DMS153 (cell line): Measurements from ENCODE around the gene ZNF682.
A peak's percentile ranks its signal among the peaks of the same experiment; 100 is the strongest.
"Not testable (repeated sequence)": the region's sequence is repeated elsewhere in the genome, so short reads cannot be mapped to it uniquely, and the experiment has no call there.

Source experiments
- DNase-seq: peaks from one replicate; lab custom pipeline; 2025; lab: John Stamatoyannopoulos, UW

The ZNF682 gene

DNA sequence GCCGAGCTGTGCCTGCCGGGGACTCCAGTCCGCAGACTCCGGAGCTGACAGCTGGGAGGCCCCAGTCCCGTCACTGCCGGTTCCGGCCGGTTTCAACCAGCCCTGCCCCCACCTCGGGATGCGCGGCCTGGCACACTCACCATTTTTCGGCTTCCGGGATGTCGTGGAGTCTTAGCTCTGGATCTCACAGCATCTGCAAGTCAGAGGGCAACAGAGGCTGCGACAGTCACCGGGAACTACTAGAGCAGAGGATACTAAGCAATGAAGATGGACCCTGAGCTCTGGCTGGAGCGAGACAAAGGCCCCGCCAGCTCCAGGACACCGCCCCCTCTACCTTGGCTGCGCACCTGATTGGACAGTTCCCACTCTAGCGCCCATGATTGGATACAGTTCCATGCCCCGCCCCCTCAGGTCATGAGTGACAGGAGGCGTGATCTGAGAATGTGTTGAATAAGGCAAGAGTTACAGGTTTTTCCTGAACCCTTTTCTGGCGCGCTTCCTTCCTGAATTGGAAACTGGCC is at the start of gene ZNF682:
TSS of gene ZNF682 (minus strand) at position 303 of the 521 bp plus-strand sequence. CDS start at position 143, 160 bp downstream.
- DNase-seq, result peak; percentile 94

DNA sequence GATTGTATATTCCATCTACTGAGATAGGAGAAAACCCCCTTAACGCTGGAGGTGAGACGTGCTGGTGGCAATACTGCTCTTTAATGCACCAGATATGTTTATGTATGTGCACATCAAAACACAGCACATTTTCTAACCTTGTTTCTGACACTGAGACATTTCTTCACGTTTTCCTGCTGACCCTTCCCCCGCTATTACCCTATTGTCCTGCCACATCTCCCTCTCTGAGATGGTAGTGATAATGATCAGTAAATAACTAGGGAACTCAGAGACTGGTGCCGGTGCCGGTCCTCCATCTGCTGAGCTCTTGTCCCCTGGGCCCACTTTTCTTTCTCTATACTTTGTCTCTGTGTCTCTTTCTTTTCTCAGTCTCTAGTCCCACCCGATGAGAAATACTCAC is 43.6 kb upstream of the ZNF682 start:
- not testable (repeated sequence) for DNase-seq

DNA sequence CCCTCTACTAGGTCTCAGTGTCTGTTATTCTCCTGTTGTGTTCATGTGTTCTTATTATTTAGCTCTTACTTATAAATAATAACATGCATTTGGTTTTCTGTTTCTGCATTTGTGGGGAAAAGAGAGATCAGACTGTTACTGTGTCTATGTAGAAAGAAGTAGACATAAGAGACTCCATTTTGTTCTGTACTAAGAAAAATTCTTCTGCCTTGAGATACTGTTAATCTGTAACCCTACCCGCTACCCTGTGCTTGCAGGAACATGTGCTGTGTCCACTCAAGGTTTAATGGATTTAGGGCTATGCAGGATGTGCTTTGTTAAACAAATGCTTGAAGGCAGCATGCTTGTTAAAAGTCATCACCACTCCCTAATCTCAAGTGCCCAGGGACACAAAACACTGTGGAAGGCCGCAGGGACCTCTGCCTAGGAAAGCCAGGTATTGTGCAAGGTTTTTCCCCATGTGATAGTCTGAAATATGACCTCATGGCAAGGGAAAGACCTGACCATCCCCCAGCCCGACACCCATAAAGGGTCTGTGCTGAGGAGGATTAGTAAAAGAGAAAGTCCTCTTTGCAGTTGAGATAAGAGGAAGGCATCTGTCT is 43.0 kb upstream of the ZNF682 start:
- DNase-seq, result peak; percentile 18

DNA sequence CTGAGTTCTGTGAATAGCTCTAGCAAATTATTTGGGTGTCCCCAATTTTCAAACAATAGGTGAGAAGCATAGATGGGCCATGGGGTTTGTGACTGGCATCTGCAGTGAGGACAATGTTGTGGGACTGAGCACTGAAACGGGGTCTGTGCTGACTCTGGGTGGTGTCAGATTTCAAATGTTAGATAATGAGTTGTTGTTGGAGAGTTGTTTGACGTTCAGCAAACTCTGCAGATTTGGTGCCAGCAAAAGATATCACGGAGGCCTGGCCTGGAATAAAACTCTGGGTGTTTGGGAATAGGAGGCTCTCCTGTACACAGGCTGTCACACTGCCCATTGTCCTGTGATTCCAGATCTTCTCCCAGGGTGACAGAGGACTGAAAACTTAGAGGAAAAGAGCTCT is 41.4 kb upstream of the ZNF682 start:
- DNase-seq, result no peak

DNA sequence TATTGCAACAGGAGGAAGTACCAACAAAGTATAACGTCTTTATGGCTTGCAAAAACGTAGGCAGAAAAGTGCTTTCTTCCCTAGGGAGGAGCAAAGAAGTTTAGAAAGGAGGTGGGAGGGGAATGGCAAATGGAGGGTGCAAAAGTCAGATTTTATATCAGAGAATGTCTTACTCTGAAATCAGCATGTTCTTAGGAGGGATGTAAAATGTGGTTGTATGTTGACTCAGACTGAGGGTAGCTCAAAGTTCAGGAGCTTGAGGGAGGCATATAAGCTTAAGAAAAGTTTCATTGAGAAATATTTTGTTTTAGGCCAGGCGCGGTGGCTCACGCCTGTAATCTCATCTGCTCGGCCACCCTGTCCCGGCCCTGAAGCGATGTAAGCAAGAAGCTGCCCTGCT is 40.2 kb upstream of the ZNF682 start:
- no peak for DNase-seq

DNA sequence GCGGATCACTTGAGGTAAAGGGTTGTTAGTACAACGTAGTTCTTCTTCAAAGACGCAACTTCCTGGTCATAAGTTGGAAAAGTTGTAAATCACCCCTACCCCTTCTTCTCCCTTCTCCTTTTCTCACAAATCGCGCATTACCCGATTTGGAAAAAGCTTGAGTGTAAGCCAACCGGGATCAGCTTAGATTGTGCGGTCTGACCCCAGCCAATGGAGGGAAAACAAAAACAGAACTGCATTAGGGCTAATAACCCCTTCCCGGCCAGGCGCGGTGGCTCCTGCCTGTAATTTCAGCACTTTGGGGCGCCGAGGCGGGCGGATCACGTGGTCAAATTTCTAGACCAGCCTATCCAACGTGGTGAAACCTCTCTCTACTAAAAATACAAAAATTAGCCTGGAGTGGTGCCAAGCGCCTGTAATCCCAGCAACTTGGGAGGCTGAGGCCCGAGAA is 39.3 kb upstream of the ZNF682 start:
- no peak for DNase-seq

DNA sequence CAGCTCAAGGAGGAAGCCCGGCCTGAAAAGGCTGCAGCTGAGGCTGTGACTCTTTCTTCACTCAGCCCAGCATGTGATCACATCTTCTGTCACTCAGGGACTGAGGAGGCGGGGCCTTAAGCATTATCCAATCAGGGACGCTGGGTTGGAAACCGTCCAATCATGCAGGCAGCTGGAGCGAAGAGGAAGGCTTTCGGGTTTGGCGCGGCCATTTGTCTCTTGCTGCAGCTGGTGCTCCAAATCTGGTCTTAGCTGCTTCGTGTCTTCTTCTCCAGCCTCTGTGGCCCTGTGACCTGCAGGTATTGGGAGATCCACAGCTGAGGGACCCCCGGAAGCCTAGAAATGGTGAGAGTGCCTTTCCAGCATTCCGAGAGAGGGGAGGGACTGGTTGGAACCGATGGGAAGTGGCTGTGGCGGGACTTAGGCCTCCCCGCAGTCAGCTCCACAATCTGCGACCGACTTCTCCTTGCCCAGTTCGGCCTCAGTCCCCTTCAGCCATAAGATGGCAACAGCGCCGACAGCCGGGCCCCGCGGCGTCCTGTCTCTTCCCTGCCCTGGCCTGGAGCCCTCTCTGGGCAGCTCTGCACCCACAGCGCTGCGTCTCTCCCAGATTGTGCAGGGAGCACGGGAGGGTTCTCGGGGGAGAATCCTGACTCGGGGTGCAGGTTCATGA is 38.6 kb upstream of the ZNF682 start, which contains the start of gene ZNF90:
TSS of gene ZNF90 (plus strand) at position 210 of the 673 bp plus-strand sequence. CDS start at position 343, 133 bp downstream.
- no peak for DNase-seq

DNA sequence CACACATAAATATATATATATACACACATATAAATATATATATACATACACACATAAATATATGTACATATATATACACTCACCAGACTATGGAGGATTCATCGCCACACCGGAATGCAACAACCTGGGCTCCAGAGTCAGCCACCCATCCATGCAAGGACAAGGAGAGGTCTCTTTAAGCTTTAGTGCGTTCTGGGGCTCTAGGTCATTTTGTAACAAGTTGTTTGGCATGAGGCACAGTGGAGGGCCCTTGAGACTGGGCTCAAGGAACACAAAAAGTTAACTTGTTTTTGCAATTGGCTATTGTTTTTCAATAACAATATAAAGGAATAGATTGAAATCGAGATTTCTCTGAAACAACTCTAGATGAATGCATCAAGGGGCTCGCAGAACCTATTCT is 33.6 kb upstream of the ZNF682 start:
- DNase-seq, result no peak

DNA sequence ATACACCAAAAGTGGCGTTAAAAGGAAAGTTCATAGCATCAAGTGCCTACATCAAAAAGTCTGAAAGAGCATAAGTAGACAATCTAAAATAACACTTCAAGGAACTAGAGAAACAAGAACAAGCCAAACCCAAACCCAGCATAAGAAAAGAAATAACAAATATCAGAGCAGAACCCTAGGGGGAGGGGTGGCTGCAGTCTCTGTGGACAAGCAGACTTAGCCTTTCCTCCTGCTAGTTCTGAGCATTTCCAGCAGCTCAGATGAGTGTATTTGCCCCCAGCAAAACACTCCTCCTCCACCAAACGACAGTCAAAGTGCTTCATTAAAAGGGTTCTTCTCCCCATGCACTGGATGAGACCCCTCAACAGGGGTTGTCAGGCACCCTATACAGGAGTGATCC is 31.4 kb upstream of the ZNF682 start:
- no peak for DNase-seq

DNA sequence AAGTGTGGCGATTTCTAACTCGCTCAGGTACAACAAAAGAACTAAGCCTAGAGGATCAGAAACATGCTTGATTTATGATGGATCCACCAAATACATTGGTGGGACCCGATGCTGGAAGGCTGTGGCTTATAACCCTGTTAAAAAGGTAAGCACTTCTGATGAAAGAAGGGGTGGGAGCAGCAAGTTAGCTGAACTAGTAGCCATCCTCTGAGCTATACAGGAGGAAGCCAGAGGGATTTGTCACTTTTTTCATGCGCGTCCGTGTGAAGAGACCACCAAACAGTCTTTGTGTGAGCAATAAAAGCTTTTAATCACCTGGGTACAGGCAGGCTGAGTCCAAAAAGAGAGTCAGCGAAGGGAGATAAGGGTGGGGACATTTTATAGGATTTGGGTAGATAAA is 29.3 kb upstream of the ZNF682 start:
- DNase-seq, result not testable (repeated sequence)

DNA sequence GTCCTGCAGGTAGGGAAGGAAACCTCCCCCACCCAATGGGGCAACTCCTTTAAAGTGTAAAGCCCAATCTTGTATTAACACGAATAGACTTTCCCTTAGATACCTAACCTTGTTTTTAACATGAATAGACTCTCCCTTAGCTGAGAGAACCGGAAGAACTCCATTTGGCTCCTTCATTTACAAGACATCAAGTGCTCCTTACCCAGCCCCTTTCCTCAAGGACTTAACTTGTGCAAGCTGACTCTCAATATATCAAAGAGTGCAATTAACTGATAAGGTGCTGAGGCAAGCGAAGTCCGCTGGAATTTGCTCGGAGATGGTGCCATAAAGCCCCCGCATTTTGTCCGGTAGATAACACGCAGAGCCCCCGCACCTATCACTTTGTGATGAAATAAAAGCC is 28.6 kb upstream of the ZNF682 start:
- DNase-seq, result no peak

DNA sequence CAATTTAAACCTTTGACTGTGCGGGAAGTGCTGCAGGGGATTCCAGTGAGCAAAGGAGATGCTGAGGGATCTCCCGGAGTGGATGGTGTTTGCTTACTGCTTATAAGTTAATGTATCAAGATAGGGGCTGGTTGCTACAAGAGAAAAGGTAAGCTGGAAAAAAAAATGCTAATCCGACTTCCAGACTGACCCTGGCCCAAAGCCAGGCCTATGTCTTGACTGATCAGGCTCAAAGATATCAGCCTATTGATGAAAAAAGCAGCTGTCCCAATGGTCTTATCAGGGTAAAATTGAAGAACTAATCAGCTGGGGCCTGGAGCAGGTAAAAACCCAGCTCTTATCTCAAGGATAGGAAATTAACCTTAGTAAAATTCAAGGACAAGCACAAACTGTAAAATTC is 27.6 kb upstream of the ZNF682 start:
- DNase-seq, result no peak

DNA sequence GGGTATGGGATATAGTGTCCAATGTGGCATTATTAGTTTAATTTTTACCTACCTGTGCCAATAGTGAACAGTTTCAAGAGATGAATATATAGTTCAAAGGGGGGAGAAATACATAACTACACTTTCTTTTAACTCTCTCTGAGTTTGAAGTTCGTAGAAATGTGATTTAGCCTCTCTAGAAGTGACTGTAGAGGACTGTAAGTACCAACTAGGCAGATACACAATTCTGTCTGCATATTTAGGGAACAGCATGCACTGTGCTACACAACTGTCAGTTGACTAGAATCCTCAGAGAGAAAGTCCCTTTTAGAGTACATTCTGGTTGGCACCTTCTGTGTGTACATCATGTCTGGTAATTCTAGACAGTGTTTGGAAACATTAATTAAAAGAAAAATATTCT is 21.0 kb upstream of the ZNF682 start:
- DNase-seq, result no peak

DNA sequence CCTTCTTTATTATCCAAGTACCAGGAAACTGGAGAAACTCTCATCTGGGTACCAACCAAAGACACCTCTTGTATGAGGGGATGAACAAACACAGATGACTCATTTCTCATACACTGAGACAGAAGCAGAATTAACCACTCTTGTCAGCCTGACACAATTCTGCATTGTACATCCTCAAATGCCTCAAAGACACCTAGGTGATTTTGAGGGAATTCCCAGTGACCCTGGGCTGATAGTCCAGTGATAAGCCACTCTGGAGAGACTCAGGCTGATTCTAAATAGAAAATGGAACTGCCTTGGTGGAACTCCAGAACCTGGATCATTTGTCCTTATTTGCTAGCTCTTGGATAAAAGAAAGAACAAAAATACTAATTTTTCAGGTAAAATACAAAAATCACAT is 19.4 kb upstream of the ZNF682 start:
- not testable (repeated sequence) for DNase-seq

DNA sequence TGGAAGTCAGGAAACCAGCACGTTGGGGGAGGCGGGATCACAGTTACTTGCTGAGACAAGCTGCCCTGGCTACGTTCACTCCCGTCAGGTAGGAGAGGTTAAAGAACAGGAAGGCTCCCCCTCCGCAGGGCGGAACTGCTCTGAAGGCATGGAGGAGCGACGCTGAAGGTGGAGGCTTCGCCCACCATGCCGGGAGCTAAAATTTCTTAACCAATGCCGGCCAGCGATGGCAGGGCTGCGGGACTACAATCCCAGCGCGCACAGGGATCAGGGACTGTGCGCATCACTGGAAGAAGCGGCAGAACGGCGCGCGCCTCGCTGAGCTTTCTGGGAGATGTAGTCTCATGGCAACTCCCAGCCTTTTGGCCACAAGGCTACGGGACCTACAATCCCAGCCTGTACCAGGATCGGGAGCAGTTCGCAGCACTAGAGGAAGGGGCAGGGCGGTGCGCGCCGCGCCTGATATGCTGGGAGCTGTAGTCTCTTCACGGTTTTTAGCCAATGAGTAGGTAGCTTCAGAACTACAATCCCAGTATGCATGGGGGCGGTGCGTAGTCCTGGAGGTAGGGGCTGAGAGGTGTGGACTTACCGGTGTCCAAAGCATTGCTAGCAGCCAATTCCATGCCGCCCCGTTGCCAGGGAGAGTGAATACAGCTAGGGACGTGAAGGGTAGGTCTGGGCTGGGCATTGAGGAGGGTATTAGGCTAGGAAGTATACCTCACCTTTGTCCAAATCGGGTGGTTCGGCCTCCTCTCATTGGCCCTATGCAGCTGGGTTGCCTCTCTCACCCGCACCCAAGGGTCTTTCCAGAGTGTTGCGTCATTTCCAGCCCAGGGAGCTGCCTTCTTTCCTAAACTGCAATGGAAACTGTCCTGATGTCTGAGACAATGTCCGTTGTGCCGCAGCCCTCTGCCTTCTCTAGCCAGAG is 12.8 kb upstream of the ZNF682 start:
- DNase-seq, result peak; percentile 96

DNA sequence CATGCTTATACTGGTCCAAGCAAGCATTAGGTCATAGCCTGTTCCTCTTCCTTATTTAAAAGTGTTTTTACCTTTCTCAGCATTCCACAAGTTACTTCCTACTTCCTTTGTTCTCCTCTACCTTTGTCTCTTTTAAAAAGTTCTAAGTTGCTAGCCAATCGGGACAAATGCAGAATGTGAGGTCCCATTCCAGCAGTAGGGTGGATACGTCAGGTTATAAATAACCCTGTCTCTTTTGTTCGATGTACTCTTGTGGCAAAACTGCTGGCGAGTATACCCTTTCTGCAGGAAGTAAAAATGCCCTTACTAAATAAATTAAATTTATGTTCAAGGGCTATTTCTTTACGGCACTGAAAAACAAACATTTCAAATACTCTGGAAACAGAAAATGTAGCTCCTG is 6.4 kb upstream of the ZNF682 start:
- not testable (repeated sequence) for DNase-seq

DNA sequence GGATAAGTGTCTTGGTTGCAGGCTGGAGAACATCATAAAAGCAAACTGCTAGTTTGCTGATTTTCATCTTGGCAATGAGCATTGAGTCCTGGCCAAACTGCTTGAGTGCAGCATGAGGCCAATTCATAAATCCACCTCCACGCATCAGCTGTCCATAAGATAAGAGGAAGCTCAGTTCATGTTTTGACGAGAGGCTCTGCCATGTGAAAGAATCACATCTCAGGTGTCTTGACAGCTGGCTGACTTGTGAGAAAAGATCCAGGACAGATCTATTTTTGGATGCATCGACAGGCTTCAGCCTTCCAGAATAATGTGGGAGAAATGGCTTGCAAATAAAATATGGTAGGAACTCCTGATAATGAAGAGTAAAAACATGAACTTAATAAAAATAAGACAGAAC is 5.4 kb upstream of the ZNF682 start:
- DNase-seq, result no peak

DNA sequence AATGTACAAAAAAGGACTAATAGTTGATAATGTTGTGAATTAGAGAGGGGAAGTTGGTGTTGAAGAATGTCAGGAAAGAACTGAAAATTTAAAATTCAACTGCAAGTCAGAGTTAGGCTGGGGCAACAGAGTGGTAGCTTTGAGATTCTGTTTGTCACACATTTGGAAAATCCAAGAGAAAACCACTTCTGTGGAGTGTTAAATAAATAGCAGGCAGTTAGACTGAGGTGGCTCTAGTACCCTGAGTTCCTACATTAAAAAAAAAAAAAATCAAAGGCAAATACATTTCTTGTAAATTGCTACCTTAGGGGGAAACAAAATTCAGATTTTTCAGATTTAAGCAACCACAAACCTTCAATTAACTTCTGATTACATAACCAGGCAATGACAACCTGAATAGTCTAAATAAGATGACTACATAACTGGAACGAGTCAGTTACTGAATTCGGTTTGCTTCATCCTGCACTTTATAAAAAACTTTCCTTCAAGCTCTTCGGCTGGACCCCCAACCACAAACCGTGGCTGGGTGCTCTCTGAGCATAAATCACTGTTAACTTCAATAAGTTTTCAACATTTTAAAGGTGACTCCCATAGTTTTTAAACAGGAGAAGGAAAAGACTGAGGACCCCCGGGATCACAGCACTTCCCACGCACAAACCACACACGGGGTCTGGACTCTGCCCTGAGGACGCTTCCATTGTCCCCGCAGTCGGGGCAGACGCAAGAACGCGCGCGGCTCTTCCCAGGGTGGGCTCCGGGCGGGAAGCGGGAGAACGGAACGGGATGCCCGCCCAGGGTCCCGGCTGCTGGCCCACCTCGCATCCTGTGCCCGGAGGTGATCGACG is 725 bp downstream of the ZNF682 start:
- no peak for DNase-seq

DNA sequence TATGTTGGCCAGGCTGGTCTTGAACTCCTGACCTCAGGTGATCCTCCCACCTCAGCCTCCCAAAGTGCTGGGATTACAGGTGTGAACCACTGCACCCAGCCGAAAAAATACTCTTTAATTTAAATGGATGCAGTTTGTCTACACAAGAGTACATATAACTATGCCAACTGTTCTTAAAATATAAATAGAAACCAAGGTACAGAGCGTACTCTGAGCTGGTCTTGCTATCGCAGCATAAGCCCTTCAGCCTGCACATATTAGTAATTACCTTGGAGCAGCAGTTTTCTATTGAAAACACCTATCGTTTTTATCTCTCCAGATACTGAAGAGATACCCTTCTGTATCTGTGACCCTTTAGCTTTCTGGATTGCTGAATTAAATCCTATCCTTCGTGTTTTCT is 3.4 kb downstream of the ZNF682 start:
- no peak for DNase-seq

DNA sequence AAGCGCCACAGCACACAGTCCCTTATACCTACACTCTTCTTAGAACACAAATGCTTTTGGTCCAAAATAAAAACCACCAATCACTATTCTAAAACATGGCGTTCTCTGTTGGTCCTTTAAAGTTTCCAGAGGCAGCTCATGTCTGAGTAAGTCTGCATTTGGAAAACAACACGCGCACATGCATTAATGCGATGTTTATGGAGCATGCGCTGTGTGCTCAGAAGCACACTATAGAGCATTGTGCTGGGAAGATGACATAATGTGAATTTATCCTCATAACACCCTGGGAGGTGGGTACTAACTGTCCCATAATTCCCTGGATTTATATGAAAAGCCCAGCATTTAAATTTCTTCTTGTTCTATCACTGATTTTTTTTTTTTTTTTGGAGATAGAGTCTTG is 10.7 kb downstream of the ZNF682 start:
- no peak for DNase-seq

DNA sequence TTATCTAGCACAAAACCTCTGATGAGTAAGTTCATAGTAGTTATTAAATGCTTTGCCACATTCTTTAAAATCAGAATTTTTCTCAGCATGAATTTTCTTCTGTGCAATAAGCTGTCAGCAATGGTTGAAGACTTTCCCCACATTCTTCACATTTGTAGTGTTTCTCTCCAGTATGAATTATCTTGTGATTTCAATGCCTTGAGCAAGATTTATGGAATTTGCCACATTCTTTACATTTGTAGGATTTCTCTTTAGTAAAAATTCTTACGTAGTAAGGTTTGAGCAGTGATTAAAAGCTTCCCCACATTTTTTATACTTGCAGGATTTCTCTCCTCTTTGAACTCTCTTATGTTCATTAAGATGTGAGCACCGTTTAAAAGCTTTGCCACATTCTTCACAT is 33.6 kb downstream of the ZNF682 start:
- DNase-seq, result no peak
